GM18499 (cell line): ENCODE data around the gene PAIP2B.
"Not testable (repeated sequence)": the region's sequence is repeated elsewhere in the genome, so short reads cannot be mapped to it uniquely, and the experiment has no call there.

Experiments
- ATAC-seq: cut with Tn5 transposase; IDR thresholded peaks from one replicate; pipeline ENCODE4 v1.9.1; 2021; ENCODE audit warnings: moderate number of reproducible peaks; ENCODE audit not compliant: insufficient read depth, unreplicated experiment

Gene PAIP2B

GRCh38 chr2:71223767-71224333 is 3.1 kb downstream of the PAIP2B start:
- ATAC-seq: no peak

DNA sequence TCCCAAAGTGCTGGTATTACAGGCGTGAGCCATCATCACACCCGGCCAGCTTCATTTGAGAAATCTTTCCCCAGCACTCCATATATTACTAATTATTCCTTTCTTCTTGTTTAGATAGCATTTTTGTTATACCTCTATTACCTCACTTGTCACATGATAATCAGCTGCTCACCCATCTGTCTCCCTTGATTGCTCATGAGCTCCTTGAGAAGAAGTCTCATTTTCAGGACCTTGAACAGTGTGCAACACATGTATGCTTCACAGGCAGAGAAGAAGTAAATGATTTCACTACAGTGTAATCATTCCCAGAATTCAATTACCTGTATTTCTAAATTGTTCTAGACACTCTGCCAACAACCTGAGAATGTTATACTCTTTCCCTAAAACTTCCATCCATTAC is 6.2 kb downstream of the PAIP2B start:
- no peak for ATAC-seq

DNA sequence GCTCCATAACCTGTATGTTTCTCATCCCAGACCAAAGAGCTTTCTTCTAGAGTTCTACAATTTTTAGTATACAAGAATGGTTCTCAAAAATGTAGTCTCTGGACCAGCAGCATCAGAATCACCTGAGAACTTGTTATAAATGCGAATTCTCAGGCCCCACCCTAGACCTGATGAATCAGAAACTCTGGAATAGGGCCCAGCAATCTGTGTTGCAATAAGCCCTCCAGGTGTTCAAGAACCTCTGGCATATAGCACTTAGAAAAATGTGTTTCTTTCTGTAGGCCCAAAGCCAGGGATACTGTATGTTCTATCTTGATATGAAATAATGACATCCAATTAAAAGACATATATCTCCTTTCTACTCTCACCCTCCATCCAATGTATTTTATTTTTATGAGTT is 10.4 kb downstream of the PAIP2B start:
- no peak for ATAC-seq

DNA sequence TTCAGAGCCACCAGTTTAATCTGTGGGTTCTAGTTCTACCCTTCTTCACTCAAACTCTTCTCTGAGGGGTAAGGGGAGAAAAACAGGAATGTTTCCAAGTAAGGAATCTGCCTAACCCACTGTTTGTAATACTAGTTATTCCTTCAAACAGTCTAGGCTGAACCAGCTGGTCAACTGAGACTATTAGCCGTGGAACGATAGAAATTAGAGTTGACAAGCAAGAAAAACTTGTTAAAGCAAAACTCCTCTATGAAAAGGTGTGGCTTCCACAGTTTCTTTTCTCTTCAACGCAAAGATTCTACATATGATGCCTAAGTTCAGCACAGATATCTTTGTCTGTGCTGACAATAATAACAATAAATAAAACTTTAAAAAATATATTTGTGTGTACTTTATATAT is 11.5 kb downstream of the PAIP2B start:
- no peak for ATAC-seq

- no peak for ATAC-seq
These were observed 14.6 kb downstream of the PAIP2B start for GRCh38 chr2:71212336-71212735.

DNA sequence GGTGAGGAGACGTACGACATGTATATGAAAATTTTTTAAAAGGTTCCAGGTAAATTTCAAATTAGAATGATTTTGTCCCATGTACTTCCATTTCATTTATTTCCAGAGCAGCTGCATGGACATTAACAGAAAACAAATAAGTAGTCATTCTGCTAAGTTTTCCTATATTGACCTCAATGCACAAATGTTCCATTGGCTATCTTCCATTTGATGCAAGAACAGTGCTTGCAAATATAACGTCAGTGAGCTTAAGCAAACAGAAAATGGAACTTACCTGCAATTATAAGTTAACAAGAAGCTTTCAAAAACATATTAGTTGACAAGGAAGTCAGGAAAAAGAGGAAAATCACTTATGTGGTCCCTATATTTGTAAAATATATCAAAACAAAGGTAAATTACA is 16.6 kb downstream of the PAIP2B start:
- no peak for ATAC-seq

DNA sequence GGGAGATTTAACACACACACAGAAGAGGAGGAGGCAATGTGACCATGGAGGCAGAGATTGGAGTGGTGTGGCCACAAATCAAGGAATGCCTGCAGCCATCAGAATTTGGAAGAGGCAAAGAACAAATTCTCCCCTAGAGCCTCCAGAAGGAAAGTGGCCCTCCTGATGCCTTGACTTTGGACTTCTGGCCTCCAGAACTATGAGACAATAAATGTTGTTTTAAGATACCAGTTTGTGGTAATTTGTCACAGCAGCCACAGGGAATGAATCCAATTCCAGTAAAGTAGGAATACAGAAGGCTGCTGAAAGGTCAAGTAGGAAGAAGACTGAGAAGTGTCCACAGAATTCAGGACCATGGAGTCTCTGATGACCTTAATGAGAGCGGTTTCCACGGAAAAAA is 18.1 kb downstream of the PAIP2B start:
- no peak for ATAC-seq

DNA sequence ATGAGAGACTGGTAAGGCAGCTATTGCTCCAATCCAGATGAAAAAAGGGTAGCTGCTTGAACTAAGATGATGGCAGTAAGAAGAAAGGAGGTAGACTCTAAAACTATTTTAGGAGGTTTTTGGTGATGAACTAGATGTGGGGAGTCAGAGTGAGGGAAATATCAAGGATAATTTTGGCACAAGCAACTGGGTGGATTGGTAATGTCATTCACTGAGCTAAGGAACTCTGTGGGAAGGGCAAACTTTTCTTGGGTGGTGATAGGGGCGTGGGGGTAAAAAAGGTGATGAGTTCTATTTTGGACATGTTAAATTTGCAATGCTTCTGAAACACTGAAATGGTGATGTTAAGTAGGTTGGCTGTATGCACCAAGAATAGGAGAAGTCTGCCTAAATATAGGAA is 19.3 kb downstream of the PAIP2B start:
- ATAC-seq: no peak

- no peak for ATAC-seq
These were observed 20.6 kb downstream of the PAIP2B start for GRCh38 chr2:71206271-71206670.

- no peak for ATAC-seq
These were observed 35.3 kb downstream of the PAIP2B start for GRCh38 chr2:71191570-71191943.

GRCh38 chr2:71190656-71191569 is 36.0 kb downstream of the PAIP2B start:
- ATAC-seq: no peak

- no peak for ATAC-seq
These were observed 39.3 kb downstream of the PAIP2B start for GRCh38 chr2:71187589-71187988.

DNA sequence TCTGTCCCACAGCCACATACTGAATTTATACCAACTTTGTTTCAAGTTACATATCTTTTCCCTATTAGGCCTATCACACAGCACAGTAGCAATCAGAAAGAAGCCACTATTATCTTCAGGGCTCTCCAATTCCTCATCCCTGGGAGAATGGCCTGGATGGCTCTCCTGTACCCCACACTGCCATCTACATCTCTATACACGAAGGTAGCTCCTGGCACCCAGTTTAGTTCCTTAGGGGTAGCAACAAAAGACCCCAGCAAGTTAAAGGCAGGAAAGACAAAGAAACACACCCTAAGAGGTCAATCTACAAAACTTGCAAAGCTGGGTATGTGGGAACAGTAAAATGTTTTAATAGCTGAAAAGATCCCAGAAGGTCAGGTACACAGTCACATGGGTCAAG is 39.9 kb downstream of the PAIP2B start:
- ATAC-seq: no peak

DNA sequence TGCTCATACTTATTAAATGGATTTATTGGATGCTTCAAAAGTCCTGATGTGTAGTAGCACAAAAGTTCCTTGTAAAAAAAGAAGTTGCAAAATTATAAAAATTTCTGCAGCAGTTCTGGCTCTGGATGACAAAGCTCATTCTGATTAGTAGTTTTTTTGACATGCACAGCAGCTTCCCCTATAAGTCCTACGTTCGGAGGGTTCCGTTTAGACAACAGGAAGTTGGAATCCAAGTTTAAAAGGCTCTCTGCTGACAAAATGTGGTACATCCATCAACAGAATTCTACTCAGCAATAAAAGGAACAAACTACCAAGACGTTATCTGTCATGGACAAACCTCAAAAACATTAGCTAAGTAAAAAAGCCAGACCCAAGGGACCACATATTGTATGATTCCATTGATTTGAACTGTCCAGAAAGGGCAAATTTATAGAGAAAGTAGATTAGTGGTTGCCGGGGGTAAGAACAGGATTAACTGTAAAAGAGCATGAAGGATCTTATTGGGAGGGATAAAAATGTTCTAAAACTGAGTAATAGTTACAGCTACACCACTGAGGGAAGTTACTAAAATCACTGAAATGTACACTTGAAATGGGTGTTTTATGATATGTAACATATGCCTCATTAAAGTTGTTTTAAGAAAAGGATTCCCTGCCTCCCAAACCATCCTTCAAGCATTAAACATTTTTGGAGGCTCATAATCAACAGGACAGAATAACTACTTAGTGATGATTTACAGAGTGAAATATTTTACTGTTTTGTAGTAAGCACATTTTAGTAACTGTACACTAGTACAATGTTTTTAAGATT is 43.4 kb downstream of the PAIP2B start:
- not testable (repeated sequence) for ATAC-seq

GRCh38 chr2:71181316-71181715 is 45.6 kb downstream of the PAIP2B start:
- no peak for ATAC-seq

GRCh38 chr2:71178836-71179235 is 48.1 kb downstream of the PAIP2B start:
- not testable (repeated sequence) for ATAC-seq

- ATAC-seq: no peak
These were observed 52.7 kb downstream of the PAIP2B start for GRCh38 chr2:71174207-71174606.

DNA sequence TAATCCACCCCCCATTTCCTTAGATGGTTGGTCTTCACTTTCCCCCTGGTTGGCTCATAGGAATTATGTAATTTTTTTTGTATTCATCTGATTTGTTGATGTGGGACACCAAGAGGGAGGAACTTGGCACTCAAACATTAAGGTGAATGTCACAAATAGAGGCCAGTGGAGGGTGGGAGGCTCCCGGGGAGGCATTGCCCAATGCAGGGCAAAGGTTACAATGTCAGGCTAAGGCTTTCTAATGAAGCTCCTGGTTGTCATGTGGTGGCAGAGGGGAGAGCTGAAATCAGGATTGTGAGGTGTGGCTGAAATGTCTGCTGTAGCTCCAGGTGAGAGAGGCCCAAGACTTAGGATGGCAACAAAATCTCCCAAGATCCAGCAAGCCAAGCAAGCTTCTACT is 53.8 kb downstream of the PAIP2B start:
- ATAC-seq: no peak

- ATAC-seq: no peak
These were observed 60.1 kb downstream of the PAIP2B start for GRCh38 chr2:71166812-71167211.

GRCh38 chr2:71157124-71157793 is 69.6 kb downstream of the PAIP2B start:
- ATAC-seq: no peak

DNA sequence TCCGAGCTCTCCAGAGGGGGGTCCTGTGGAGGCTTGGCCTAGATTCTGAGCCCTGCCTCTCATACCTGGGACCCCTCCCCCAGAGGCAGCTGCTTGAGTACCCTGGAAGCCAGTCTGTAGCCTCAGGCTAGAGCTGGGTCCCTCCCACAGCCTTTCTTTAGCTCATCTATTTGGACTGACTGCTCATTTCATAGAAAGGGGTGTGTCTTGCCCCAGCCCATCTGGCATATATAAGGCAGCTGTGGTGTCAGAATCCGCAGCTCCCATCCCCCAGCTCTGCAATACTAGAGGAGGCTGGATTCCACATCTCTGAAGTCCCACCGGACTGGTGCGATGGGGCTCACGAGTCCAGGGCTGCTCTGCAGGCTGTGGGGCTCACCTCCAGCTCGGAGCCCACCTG is 70.3 kb downstream of the PAIP2B start:
- no peak for ATAC-seq
